ENCODE results near the gene SH2B3.
A peak's percentile ranks its signal among the peaks of the same experiment; 100 is the strongest.
"Not testable (repeated sequence)": the region's sequence is repeated elsewhere in the genome, so short reads cannot be mapped to it uniquely, and the experiment has no call there.

The SH2B3 gene

DNA sequence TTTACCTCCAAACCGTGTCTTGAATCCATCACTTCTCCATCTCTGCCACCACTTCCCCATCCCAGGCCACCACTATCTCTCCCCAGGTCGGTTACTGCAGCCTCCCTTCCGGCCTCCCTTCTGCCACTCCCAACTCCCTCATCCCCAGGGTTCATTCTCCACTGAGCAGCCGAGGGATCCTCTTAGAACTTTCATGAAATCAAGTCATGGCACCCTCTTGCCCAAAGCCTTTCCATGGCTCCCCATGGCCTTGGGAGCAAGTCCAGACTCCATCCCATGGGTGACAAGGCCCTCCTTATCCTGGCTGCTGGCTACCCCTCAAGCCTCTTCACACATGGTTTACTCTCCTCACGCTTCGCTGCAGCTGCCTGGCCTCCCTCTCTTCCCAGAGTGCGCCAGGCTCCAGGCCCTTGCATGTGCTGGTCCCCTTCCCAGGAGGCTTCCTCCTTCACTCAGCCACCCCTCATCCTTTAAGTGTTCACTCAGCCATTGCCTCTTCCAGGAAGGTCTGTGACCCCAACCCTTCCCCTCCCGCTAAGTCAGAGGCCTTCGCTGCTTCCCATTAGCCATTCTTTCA is 17.9 kb upstream of the SH2B3 start:
- DNase-seq, result no peak

DNA sequence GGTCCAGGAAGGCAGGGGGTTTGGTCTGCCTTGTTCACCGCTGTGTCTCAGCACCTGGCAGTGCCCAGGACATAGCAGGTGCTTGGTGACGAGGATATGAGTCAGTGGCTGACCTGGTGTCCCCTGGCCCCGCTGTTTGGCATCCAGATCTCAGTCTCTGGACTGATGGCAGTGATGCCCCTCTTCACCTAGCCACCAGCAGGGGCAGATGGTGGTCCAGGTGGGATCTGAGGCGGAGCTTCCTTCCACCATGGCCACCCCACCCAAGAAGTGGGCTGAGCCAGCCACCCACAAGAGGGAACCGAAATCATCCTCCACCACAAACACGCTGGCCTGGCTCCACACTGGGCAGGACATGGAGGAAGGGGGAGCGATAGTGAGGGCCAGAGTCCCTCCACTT is 16.1 kb upstream of the SH2B3 start:
- no peak for DNase-seq

- no peak for DNase-seq
Measured at GRCh38 chr12:111390910-111391309, 14.8 kb upstream of the SH2B3 start.

DNA sequence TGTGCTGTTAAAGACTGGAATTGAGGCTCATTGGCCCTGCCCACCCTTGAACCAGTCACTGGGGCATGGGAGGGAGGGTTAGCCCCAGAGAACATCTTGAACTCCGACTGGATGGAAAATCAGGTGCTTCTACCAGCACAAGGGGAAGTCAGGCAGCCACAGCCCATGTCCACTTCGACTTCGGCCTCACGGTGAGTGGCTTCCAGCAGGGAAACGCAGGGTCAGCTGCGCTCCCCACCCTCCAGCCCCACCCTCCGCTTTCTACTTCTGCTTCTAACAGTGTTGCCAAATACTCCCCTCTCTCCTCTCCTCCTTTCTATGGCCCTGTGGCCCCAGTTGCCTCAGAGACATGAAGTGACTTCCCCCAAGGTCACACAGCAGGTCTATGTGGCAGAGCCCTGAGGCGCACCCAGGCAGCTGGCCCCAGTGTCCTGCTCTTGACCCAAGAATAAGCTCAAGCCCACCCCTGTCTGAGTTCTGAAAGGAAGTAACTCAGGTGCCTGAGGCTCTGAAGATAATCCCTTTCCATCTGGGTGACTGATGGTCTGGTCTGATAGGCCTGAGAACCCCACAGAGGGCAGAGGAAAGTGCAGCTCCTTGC is 11.9 kb upstream of the SH2B3 start:
- no peak for DNase-seq

DNA sequence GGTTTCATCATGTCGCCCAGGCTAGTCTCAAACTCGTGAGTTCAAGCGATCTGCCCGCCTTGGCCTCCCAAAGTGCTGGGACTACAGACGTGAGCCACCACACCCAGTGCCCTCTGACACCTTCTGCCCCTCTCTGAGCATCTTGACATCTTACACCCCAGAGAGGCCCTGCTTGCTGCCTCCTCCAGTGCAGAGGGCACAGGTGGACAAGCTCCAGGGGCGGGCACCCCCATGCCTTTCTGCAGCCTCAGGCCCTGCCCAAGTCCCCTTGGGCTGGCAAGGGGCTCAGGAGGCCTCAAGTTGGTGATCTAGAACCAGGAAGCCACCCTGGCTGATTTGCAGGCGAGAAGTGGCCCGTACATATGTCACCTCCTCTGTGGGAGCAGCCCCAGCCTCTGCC is 11.2 kb upstream of the SH2B3 start:
- DNase-seq, result no peak

DNA sequence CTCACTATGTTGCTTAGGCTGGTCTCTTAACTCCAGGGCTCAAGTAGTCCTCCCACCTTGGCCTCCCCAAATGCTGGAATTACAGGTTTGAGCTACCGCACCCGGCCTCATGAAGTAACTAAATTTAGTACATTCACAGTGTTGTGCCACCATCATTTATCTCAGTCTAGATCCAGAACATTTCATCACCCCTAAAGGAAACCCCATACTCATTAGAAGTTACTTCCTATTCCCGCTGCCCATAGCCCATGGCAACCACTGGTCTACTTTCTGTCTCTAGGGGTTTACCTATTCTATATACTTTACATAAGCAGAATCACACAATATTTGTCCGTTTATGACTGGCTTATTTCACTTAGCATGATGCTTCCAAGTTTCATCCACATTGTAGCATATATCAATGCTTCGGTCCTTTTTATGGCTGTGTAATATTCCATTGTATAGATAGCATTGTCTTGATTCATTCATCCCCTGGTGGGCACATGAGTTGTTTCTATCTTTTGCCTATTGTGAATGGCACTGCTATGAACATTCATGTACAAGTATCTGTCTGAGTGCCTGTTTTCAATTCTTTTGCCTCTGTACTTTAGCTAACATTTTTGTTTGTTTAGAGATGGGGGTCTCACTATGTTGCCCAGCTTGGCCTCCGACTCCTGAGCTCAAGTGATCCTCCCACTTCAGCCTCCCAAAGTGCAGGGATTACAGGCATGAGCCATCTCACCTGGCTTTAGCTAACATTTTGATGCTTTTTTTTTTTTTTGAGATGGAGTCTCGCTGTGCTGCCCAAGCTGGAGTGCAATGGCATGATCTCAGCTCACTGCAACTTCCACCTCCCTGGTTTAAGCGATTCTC is 10.2 kb upstream of the SH2B3 start:
- DNase-seq, result no peak

GRCh38 chr12:111396271-111396670 is 9.5 kb upstream of the SH2B3 start:
- not testable (repeated sequence) for DNase-seq

DNA sequence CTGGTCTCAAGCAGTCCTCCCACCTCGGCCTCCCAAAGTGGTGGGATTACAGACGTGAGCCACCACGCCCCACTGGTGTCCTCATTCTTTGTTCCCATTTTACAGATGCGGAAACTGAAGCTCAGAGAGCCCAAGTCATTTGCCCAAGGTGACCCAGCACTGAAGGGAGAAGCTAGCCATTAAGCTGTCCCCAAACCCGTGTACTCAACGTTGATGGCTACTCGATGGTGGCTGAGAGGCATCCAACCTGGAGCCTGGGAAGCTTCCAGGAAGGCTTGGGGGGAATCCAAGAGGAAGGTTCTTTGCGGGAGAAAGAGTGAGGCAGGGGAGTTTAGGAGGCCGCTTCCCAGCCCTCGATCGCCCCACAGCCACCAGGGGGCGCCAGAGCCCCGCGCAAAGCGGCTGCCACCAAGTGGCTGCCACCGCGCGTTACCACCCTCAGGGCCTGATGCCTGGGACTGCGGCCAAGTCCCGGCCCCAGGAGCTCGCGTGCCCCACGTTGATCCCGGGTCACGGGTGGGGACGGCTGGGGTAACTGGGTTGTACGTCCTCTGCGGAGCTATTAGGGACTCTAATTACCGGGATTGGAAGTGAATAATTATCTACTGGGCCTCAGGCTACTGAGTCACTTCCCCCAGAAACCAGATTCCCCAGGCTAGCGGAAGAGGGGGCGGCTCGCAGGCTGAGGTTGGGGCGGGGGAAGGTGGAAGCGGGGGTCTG is 8.8 kb upstream of the SH2B3 start:
- peak; percentile 91 for DNase-seq

DNA sequence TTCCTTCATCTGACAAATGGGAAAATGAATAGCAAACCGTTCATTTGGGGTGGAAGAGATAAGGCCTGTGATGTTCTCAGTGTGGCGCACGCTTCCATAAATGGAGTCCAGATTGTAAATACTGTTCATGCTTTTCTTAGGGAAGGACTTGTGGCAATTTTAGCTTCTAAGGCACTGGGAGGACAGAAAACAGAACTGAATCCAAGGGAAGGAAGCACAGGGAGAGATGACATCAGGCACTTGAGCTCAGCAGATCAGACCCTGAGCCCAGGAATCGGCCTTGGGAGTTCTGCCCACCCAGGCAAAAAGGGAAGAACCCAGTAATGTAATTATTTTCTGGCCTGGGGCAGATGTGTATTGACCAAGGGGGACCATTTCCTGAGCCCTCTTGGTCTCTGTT is 7.2 kb upstream of the SH2B3 start:
- DNase-seq, result no peak

DNA sequence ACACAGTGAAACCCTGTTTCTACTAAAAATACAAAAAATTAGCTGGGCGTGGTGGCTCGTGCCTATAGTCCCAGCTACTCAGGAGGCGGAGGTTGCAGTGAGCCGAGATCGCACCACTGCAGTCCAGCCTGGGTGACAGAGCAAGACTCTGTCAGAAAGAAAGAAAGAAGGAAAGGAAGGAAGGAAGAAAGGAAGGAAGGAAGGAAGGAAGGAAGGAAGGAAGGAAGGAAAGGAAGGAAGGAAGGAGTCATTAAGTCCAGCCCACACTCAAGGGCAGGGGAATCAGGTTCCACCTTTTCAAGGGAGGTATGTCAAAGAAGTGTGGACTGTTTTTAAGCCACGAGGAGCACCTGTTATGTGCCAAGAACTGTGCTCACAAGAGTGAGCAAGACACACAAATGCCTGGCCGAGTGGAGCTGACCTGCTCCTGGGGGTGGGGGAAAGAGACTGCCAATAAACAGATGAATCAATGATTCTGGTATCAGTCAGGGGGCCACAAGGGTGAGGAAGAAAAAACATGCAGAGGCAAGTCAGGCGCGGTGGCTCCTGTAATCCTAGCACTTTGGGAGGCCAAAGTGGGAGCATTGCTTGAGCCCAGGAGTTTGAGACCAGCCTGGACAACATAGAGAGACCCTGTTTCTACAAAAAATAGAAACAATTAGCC is 5.8 kb upstream of the SH2B3 start:
- DNase-seq, result not testable (repeated sequence)

GRCh38 chr12:111401167-111401605 is 4.5 kb upstream of the SH2B3 start:
- DNase-seq, result no peak

- DNase-seq, result not testable (repeated sequence)
Measured at GRCh38 chr12:111402490-111402824, 3.3 kb upstream of the SH2B3 start.

DNA sequence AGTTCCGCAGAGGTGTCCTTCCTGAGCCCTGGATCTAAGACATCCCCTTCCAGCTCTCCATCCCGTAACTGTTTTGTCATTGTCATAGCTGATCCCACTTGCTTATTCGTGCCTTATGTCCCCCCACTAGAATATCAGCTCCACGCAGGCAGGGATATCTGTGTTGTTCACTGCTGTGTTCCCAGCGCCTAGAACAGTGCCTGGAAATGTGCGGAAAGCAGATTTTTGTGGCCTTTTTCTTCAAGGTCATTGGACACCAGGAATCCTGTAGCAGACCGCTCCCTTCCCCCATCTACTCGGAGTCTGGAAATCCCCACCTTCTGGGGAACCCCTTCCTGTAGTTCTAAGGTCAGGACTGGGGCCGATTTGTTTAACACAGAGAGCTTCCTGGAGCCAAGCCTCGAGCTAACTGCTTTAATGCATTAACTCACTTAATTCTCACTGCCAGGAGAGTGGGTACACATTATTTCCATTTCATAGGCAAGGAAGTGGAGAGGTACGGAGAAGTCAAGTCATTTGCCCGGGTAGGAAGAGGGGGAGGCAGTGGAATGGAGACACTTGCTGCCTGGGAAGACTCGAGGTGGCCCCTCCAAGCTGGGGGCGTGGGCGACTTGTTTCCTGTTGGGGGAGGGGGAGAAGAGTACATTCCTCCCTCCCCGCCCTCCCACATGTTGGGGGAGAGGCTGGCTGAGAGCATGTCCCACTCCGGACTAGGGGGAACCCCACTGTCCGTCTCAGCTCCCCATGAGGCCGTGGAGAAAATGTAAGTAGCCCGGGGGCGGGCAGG is 1.2 kb upstream of the SH2B3 start:
- DNase-seq, result peak; percentile 68

DNA sequence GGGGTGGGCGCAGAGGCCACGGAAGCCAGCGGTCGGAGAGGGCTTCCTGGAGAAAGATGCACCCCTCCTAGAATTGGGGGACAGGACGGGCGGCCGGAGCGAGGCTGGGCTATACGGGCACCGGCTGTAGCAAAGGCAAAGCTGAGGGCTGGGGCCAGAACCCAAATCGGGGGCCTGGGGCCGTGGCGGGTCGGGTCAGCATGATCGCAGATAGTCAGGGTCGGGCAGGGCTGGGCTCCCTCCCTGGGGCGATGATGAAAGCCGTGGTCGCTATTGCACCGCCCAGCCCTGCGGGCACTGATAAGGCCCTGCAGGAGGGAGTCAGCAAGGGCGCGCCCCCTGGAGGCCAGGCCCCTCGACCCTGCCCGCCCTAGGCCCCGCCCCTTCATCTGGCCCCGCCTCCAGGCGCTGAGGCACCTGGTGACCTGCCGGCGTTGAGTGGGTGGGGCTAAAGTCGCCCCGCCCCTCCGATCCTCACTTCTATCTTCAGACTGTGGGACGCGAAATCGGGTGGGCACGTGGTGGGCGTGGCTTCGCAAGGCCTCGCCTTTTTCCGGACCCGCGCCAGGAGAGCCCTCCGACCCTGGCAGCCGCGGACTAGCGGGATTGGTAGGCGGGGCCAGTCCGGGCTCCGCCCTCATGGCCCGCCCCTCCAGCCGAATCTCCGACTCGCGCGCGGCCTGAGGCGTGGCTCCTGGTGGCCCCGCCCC is 419 bp upstream of the SH2B3 start:
- peak; percentile 99 for DNase-seq

DNA sequence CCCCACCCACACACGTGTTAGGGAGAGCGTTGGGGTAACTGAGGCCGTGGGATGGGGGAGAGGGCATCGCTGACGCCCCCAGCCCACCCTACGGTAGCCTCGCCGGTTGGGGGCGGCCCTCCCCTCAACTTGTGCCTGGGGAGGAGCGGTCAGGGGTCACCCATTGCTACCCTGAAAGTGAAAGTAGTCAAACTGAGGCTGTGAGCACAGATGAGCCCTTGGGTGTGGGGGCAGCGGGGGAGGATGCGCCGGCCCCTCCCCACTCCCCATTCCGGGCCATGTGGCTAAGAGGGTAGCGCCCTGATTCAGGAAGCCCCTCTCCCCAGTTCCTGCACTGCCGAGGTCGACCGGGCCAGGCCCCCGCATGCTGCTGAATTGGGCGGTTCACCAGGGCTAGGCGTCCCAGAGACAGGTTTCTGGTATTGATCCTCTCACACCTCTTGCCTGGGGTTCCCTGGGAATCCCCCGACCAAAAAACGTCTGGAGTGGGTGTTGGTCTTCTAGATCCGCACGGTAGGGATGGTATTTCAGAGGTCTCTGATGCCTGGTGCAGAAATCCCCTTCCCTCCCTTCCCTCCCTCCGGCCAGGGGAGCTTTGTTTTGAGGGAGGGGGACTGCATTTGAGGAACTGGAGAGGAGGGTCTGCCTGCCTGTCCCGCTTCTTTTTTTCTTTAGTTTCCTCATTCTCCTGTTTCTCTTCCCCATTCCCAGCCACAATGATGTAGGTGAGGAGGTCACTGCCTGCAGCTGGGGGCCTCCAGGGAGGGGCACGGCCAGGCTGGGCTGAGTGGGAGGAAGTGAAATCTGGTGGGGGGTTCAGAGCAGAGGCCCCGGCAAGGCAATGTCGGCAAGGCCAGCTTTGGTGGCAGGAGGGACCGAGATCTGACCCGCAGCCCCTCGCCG is 1.0 kb downstream of the SH2B3 start:
- peak; percentile 57 for DNase-seq

GRCh38 chr12:111407377-111408115 is 1.8 kb downstream of the SH2B3 start:
- DNase-seq, result peak; percentile 35

DNA sequence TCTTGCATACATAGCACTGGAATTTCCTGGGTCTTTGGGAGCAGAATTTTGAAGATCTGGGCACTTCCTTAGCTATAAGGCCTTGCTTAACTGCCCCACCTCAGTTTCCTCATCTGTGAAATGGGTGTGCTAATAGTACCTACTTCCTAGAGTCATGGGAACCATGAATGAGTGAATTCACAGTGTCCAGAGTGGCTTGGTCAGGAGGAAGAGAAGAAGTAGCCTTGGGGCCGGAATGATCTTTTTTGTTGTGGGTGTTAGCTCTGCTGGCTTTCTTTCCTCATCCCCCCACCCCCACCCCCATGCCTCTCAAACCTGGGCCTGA is 2.4 kb downstream of the SH2B3 start:
- DNase-seq, result no peak

DNA sequence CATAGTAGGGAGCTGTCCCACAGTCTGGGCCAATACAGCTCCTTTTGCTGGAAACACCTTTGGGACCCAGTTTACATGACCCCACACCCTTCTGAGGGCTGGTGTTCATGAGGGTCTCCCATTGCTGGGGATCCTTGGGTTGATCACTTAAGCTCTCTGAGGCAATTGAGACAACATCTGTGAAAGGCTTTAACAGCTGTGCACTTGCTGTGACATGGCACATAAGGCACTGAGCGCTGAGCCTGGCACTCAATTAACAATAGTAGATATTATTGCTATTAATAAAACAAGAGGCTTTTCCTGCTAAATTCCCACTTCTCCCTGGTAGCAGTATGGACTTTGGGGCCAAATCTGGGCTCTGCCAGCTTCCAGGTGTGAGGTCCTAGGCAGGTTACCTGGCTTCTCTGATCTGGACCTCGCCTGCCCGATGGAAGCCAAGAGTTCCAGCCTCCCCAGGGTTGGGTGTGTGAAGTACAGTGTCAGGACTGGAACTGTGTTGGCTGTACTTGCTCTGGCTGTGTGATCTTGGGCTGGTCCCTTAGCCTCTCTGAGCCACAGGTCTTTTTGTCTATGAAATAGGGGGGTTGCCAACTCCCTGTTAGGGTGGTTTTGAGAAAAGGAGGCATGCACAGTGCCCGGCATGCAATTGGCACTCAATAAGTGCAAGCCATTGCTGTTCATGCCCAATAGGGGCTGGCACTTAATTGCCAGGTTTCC is 3.1 kb downstream of the SH2B3 start:
- no peak for DNase-seq

DNA sequence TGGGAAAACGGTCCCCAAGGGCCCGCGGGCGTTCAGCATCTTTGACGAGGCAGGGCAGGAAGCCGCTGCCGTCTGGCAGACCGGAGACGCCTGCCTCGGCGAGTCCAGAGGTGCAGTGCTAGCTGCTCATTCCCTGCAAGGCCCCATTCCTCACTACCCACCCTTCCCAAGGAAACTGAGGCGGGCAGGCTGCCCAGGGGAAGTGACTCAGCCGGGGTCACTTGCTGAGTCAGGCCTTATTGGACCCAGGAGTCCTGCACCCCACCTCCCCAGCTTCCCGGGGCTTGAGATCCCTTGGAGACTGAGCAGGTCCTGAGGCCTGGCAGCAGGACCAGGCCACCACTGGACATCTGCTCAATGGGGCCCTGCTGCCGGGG is 3.7 kb downstream of the SH2B3 start:
- no peak for DNase-seq
